ENCODE measurements around the gene MMEL1.
"Not testable (repeated sequence)": the region's sequence is repeated elsewhere in the genome, so short reads cannot be mapped to it uniquely, and the experiment has no call there.

DNA sequence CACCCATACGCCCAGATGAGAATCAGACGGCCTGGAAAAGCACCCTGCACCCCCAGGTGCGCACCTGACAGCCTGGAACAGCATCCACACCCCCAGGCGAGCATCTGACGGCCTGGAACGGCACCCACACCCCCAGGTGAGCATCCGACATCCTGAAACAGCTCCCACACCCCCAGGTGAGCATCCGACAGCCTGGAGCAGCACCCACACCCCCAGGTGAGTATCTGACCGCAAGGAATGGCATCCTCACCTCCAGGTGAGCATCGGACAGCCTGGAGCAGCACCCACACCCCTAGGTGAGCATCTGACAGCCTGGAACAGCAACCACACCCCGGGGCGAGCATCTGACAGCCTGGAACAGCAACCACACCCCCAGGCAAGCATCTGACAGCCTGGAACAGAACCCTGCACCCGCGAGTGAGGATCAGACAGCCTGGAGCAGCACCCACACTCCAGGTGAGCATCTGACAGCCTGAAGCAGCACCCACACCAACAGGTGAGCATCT, 21.7 kb upstream of the MMEL1 start:
- not testable (repeated sequence) for TF ChIP-seq POLR2AphosphoS5, POLR2A (IDR thresholded peaks at IDR 0.05)
- TF ChIP-seq, protein P1, sequence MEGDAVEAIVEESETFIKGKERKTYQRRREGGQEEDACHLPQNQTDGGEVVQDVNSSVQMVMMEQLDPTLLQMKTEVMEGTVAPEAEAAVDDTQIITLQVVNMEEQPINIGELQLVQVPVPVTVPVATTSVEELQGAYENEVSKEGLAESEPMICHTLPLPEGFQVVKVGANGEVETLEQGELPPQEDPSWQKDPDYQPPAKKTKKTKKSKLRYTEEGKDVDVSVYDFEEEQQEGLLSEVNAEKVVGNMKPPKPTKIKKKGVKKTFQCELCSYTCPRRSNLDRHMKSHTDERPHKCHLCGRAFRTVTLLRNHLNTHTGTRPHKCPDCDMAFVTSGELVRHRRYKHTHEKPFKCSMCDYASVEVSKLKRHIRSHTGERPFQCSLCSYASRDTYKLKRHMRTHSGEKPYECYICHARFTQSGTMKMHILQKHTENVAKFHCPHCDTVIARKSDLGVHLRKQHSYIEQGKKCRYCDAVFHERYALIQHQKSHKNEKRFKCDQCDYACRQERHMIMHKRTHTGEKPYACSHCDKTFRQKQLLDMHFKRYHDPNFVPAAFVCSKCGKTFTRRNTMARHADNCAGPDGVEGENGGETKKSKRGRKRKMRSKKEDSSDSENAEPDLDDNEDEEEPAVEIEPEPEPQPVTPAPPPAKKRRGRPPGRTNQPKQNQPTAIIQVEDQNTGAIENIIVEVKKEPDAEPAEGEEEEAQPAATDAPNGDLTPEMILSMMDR (IDR thresholded peaks at IDR 0.05) = not testable (repeated sequence)

Data from sigmoid colon (tissue), 4 donors.